HEK293 (cell line): ENCODE results near the gene KCNIP4.

ENCODE experiments used
- CTCF ChIA-PET: fragments of 350-600 bp; formaldehyde crosslinking; extraction: SDS; loops from one replicate; lab custom pipeline; 2021; ENCODE audit warnings: antibody characterized with exemption; lab: Yijun Ruan, JAX
- POLR2A ChIA-PET: fragments of 300-600 bp; formaldehyde crosslinking; extraction: SDS; loops from one replicate; lab custom pipeline; 2020; ENCODE audit warnings: antibody characterized with exemption, inconsistent platforms; lab: Yijun Ruan, JAX
- H3K27ac ChIP-seq: fragments of 200-500 bp; sonication (Bioruptor generic); 2 replicates; pipeline ENCODE4 v1.5.1; 2014; ENCODE audit warnings: low read depth, low read length, control low read depth, inconsistent platforms; ENCODE audit errors: extremely low read depth
- H3K36me3 ChIP-seq, 2 experiments: fragments of 200-500 bp in 1 of 2; sonication (Bioruptor generic) in 1 of 2; 1 replicate in 1 of 2; 2 replicates in 1 of 2; pipeline ENCODE4 v1.5.1; 2014 to 2017; ENCODE audit warnings: inconsistent platforms in 2 of 2, low read length in 2 of 2; ENCODE audit not compliant: control insufficient read depth in 2 of 2, insufficient read depth in 1 of 2
- H3K4me1 ChIP-seq: fragments of 200-500 bp; sonication (Bioruptor generic); 2 replicates; pipeline ENCODE4 v1.5.1; 2014; ENCODE audit warnings: mild to moderate bottlenecking, low read length, inconsistent platforms; ENCODE audit not compliant: control insufficient read depth, insufficient read depth
- H3K4me3 ChIP-seq: 2 replicates; pipeline ENCODE4 v1.5.1; 2011; ENCODE audit warnings: low read depth, mild to moderate bottlenecking, control low read depth, low read length, moderate library complexity
- H3K9me3 ChIP-seq: fragments of 200-500 bp; sonication (Bioruptor generic); 2 replicates; pipeline ENCODE4 v1.5.1; 2014; ENCODE audit warnings: low read depth, low read length, inconsistent platforms; ENCODE audit not compliant: control insufficient read depth, insufficient read depth
- KLF10 ChIP-seq: fragments of 450-650 bp; IDR thresholded peaks from 2 replicates; pipeline ENCODE4 v1.5.1; 2018; ENCODE audit warnings: missing biosample characterization, mild to moderate bottlenecking, missing genetic modification characterization
- ZNF350 ChIP-seq: fragments of 450-650 bp; formaldehyde crosslinking; IDR thresholded peaks from 2 replicates; pipeline ENCODE4 v1.5.0; 2017; ENCODE audit warnings: missing biosample characterization, mild to moderate bottlenecking, missing genetic modification characterization
- ZNF37A ChIP-seq: fragments of 450-650 bp; IDR thresholded peaks from 2 replicates; pipeline ENCODE4 v1.5.1; 2018; ENCODE audit warnings: missing biosample characterization, missing genetic modification characterization
- ZNF510 ChIP-seq: fragments of 450-650 bp; formaldehyde crosslinking; IDR thresholded peaks from 2 replicates; pipeline ENCODE4 v1.5.1; 2018; ENCODE audit warnings: mild to moderate bottlenecking, missing genetic modification characterization, missing biosample characterization; ENCODE audit not compliant: insufficient replicate concordance
- ZNF514 ChIP-seq: fragments of 450-650 bp; formaldehyde crosslinking; IDR thresholded peaks from 2 replicates; pipeline ENCODE4 v1.5.1; 2016; ENCODE audit warnings: missing biosample characterization, missing genetic modification characterization
- ZNF544 ChIP-seq: fragments of 450-650 bp; formaldehyde crosslinking; IDR thresholded peaks from 2 replicates; pipeline ENCODE4 v1.5.0; 2017; ENCODE audit warnings: missing biosample characterization, missing genetic modification characterization
- ZNF549 ChIP-seq: fragments of 450-650 bp; IDR thresholded peaks from 2 replicates; pipeline ENCODE4 v1.5.1; 2018; ENCODE audit warnings: missing biosample characterization, missing genetic modification characterization, mild to moderate bottlenecking, inconsistent platforms, moderate library complexity
- ZNF626 ChIP-seq: fragments of 450-650 bp; sonication (Bioruptor Pico); formaldehyde crosslinking; IDR thresholded peaks from 2 replicates; pipeline ENCODE4 v1.5.1; 2018; ENCODE audit warnings: missing biosample characterization, missing genetic modification characterization, inconsistent platforms
- ZNF654 ChIP-seq: fragments of 450-650 bp; formaldehyde crosslinking; IDR thresholded peaks from 2 replicates; pipeline ENCODE4 v1.5.1; 2016; ENCODE audit warnings: low read depth, missing biosample characterization, missing genetic modification characterization
- ZSCAN30 ChIP-seq: fragments of 450-650 bp; IDR thresholded peaks from 2 replicates; pipeline ENCODE4 v1.5.1; 2018; ENCODE audit warnings: missing biosample characterization, mild to moderate bottlenecking, missing genetic modification characterization, moderate library complexity
- TF ChIP-seq, protein P1 (sequence below): fragments of 450-650 bp; formaldehyde crosslinking; IDR thresholded peaks from 2 replicates; pipeline ENCODE4 v1.5.1; 2016; ENCODE audit warnings: missing biosample characterization, missing genetic modification characterization
- TF ChIP-seq, protein P2 (sequence below): fragments of 450-650 bp; formaldehyde crosslinking; IDR thresholded peaks from 2 replicates; pipeline ENCODE4 v1.5.1; 2016; ENCODE audit warnings: missing biosample characterization, missing genetic modification characterization
- TF ChIP-seq, protein P3 (sequence below): fragments of 450-650 bp; formaldehyde crosslinking; IDR thresholded peaks from 2 replicates; pipeline ENCODE4 v1.5.1; 2016; ENCODE audit warnings: missing biosample characterization, missing genetic modification characterization
- TF ChIP-seq, protein P4 (sequence below): fragments of 450-650 bp; formaldehyde crosslinking; IDR thresholded peaks from 2 replicates; pipeline ENCODE4 v1.5.1; 2016; ENCODE audit warnings: missing biosample characterization, missing genetic modification characterization
- TF ChIP-seq, protein P5 (sequence below): fragments of 450-650 bp; formaldehyde crosslinking; IDR thresholded peaks from 2 replicates; pipeline ENCODE4 v1.5.1; 2016; ENCODE audit warnings: missing biosample characterization, missing genetic modification characterization
- TF ChIP-seq, protein P6 (sequence below): fragments of 450-650 bp; IDR thresholded peaks from 2 replicates; pipeline ENCODE4 v1.5.1; 2018; ENCODE audit warnings: missing biosample characterization, mild to moderate bottlenecking, missing genetic modification characterization

KCNIP4 gene

DNA sequence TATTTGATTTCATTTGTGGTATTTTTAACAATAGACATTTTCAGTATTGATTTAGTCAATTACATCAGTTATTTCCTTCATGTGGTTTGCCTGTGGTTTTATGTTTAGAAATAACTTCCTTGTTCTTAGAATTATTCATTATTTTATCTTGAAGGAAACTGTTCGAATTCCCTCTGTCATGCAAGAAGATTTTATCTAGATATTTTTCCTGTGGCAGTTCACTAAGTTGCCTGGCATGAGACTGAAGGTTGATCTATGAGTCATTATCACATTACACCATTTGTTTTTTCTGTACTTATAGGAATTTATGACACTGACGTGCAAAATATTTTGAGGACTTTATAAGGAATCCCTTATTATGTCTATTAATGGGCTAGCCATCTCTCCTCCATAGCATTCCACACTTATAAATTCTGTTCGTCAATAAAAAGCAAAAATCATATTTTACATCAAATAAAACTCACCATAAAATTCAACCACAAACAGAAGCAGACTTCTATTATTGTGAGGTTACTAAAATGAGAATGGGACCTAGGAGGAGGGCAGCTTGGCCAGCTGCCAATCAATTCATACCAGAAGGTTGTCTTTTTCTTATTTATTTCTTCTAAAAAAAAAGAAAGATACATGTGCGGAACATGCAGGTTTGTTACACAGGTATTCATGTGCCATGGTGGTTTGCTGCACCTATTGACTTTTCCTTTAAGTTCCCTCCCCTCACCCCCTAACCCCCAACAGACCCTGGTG, 179.0 kb downstream of the KCNIP4 start:
- ChIA-PET CTCF (interaction anchor here (0.5 to 5.9 kb wide), 9 partner anchors 13 to 1562 kb away, joined by 3 to 147 read pairs (median 3); no protein-coding TSS in a partner anchor), POLR2A (no interaction called here)
- no peaks in the 10 kb centered on the region for H3K36me3 ChIP-seq
- TF ChIP-seq, protein P1, sequence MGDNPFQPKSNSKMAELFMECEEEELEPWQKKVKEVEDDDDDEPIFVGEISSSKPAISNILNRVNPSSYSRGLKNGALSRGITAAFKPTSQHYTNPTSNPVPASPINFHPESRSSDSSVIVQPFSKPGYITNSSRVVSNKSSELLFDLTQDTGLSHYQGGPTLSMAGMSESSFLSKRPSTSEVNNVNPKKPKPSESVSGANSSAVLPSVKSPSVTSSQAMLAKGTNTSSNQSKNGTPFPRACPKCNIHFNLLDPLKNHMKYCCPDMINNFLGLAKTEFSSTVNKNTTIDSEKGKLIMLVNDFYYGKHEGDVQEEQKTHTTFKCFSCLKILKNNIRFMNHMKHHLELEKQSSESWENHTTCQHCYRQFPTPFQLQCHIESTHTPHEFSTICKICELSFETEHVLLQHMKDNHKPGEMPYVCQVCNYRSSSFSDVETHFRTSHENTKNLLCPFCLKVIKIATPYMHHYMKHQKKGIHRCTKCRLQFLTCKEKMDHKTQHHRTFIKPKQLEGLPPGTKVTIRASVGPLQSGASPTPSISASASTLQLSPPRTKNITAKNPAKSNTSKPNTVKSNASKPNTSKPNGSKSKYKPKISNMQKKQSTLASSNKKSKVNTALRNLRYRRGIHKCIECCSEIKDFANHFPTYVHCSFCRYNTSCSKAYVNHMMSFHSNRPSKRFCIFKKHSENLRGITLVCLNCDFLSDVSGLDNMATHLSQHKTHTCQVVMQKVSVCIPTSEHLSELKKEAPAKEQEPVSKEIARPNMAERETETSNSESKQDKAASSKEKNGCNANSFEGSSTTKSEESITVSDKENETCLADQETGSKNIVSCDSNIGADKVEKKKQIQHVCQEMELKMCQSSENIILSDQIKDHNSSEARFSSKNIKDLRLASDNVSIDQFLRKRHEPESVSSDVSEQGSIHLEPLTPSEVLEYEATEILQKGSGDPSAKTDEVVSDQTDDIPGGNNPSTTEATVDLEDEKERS (tag by site-specific recombination) = no peak
- no peak for TF ChIP-seq ZNF37A
- TF ChIP-seq ZNF544 (tag by site-specific recombination) = no peak
- TF ChIP-seq KLF10 (tag by site-specific recombination) = no peak
- TF ChIP-seq, protein P2, sequence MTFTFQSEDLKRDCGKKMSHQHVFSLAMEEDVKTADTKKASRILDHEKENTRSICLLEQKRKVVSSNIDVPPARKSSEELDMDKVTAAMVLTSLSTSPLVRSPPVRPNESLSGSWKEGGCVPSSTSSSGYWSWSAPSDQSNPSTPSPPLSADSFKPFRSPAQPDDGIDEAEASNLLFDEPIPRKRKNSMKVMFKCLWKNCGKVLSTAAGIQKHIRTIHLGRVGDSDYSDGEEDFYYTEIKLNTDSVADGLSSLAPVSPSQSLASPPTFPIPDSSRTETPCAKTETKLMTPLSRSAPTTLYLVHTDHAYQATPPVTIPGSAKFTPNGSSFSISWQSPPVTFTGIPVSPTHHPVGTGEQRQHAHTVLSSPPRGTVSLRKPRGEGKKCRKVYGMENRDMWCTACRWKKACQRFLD (tag by site-specific recombination) = no peak
- TF ChIP-seq, protein P3, sequence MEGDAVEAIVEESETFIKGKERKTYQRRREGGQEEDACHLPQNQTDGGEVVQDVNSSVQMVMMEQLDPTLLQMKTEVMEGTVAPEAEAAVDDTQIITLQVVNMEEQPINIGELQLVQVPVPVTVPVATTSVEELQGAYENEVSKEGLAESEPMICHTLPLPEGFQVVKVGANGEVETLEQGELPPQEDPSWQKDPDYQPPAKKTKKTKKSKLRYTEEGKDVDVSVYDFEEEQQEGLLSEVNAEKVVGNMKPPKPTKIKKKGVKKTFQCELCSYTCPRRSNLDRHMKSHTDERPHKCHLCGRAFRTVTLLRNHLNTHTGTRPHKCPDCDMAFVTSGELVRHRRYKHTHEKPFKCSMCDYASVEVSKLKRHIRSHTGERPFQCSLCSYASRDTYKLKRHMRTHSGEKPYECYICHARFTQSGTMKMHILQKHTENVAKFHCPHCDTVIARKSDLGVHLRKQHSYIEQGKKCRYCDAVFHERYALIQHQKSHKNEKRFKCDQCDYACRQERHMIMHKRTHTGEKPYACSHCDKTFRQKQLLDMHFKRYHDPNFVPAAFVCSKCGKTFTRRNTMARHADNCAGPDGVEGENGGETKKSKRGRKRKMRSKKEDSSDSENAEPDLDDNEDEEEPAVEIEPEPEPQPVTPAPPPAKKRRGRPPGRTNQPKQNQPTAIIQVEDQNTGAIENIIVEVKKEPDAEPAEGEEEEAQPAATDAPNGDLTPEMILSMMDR (tag by site-specific recombination) = no peak
- TF ChIP-seq ZNF510 (tag by site-specific recombination) = no peak
- TF ChIP-seq ZSCAN30 (tag by site-specific recombination) = no peak
- no peak for TF ChIP-seq ZNF514 (tag by site-specific recombination)
- TF ChIP-seq ZNF350 = no peak
- H3K27ac ChIP-seq = no peak overlapping the region
- H3K4me1 ChIP-seq = no peaks in the 10 kb centered on the region
- H3K9me3 ChIP-seq = no peaks in the 10 kb centered on the region
- H3K4me3 ChIP-seq = no peak overlapping the region

DNA sequence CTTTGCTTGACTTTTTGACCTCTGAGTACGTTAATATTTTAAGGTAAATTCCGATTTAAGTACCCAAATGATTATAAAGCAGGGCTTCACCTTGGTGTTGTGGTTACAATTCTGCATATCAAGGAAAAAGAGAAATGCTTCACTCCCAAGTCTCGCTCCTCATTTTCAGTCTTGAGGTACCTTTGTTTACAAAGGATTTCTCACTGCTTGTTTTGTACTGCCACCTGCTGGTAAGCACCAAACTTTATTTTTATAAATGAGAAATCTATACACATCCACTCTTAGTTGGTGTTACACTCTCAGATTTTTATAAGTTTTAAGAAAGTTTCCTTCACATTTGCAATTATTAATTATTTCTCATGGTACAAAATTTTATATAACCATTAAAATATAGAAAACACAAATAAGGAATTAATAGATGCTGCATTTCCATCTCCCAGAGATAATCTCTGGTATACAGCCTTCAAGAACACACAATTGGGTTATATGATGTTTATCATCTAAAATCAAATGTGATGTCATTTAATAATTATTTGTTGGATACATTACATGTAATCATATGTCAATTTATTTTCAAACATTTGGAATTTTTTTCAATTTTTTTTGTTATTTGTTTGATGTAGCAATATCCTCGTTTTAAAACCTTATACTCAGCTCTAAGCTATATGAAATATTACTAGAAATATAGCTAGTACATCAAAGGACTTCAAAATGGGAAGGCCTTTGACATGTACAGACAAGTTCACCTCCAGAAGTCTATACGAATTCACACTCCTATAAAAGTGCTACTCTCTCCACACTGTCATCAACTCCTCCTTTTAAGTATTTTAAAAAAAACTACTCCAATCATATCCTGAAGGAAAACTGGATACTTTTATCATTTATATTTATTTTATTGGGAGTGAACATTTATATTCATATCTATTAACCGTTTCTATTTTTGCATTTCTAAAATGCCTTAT, 179.9 kb downstream of the KCNIP4 start:
- no peak overlapping the region for H3K27ac ChIP-seq
- POLR2A ChIA-PET = no interaction called here
- TF ChIP-seq, protein P4, sequence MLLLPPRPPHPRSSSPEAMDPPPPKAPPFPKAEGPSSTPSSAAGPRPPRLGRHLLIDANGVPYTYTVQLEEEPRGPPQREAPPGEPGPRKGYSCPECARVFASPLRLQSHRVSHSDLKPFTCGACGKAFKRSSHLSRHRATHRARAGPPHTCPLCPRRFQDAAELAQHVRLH (tag by site-specific recombination) = no peak
- TF ChIP-seq ZNF654 = peak; percentile 54
- TF ChIP-seq, protein P5, sequence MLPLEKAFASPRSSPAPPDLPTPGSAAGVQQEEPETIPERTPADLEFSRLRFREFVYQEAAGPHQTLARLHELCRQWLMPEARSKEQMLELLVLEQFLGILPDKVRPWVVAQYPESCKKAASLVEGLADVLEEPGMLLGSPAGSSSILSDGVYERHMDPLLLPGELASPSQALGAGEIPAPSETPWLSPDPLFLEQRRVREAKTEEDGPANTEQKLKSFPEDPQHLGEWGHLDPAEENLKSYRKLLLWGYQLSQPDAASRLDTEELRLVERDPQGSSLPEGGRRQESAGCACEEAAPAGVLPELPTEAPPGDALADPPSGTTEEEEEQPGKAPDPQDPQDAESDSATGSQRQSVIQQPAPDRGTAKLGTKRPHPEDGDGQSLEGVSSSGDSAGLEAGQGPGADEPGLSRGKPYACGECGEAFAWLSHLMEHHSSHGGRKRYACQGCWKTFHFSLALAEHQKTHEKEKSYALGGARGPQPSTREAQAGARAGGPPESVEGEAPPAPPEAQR (tag by site-specific recombination) = no peak
- no peak for TF ChIP-seq ZNF549 (tag by site-specific recombination)
- TF ChIP-seq, protein P6, sequence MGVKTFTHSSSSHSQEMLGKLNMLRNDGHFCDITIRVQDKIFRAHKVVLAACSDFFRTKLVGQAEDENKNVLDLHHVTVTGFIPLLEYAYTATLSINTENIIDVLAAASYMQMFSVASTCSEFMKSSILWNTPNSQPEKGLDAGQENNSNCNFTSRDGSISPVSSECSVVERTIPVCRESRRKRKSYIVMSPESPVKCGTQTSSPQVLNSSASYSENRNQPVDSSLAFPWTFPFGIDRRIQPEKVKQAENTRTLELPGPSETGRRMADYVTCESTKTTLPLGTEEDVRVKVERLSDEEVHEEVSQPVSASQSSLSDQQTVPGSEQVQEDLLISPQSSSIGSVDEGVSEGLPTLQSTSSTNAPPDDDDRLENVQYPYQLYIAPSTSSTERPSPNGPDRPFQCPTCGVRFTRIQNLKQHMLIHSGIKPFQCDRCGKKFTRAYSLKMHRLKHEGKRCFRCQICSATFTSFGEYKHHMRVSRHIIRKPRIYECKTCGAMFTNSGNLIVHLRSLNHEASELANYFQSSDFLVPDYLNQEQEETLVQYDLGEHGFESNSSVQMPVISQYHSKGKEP (tag by site-specific recombination) = no peak
- no peak for TF ChIP-seq ZNF626 (tag by site-specific recombination)
- TF ChIP-seq, all 188 proteins: peak for 1

More for the DNA sequence above, 179.9 kb downstream of the KCNIP4 start:
- no peaks in the 10 kb centered on the region for H3K4me1 ChIP-seq
- no peak overlapping the region for H3K4me3 ChIP-seq
- no peaks in the 10 kb centered on the region for H3K36me3 ChIP-seq
- H3K9me3 ChIP-seq = no peaks in the 10 kb centered on the region
- CTCF ChIA-PET = interaction anchor here (0.5 to 5.9 kb wide), 16 partner anchors 12 to 1563 kb away, joined by 3 to 147 read pairs (median 3); no protein-coding TSS in a partner anchor
